K562 (cell line): ENCODE measurements around the gene TNNT3. TPM values are rescaled to one million over a fixed set of nuclear protein-coding genes. Genes with fewer than 3 reads are reported as not detected.

ENCODE experiments used
- ATAC-seq: fragments of 200-7000 bp; cut with Tn5 transposase; 3 replicates; pipeline ENCODE4 v1.9.1; 2020; ENCODE audit warnings: moderate library complexity
- BruUV-seq: library from RNA; stranded (reverse); fragments of 400-500 nt; replicated peaks from 2 replicates; lab custom pipeline; 2021; lab: Mats Ljungman, UMichigan
- CTCF ChIA-PET: fragments of 300-600 bp; formaldehyde crosslinking; extraction: SDS; loops from one replicate; lab custom pipeline; 2021; ENCODE audit warnings: low intra/inter-chr PET ratio; lab: Yijun Ruan, JAX
- POLR2A ChIA-PET: fragments of 300-600, 350-650 bp; sonication (Branson Sonifier 250); formaldehyde crosslinking; extraction: SDS; loops from one replicate; lab custom pipeline; 2021; ENCODE audit warnings: antibody characterized with exemption, inconsistent platforms; lab: Yijun Ruan, JAX
- DNase-seq, 4 experiments: peaks; one replicate each; pipeline versions ENCODE4 v3.0.0 to v3.0.0-alpha.2; 2011 to 2018; ENCODE audit warnings: low spot score in 3 of 4, mixed read lengths in 3 of 4; ENCODE audit errors: extremely low read depth in 1 of 4
- FAIRE-seq: peaks from 2 replicates; lab custom pipeline; 2011; peaks lifted over from hg19 to GRCh38; lab: Jason Lieb, UNC
- H2AFZ ChIP-seq: 2 replicates; pipeline ENCODE4 v1.6.0; 2011; ENCODE audit warnings: low read depth, low read length, control low read depth, inconsistent platforms
- H3K27ac ChIP-seq: fragments of 200-600 bp; 3 replicates; pipeline ENCODE4 v1.8.0; 2011; ENCODE audit warnings: low read depth, mild to moderate bottlenecking, control low read depth, inconsistent platforms, low read length, moderate library complexity, mixed read lengths; ENCODE audit errors: extremely low read depth
- H3K27me3 ChIP-seq, 2 experiments: fragments of 300-600 bp in 1 of 2; 2 replicates in 1 of 2; 3 replicates in 1 of 2; pipeline versions ENCODE4 v1.6.0 to v1.8.0; 2011; ENCODE audit warnings: inconsistent platforms in 2 of 2, low read length in 2 of 2, mild to moderate bottlenecking in 1 of 2, mixed read lengths in 1 of 2, moderate library complexity in 1 of 2; ENCODE audit not compliant: control insufficient read depth in 2 of 2, insufficient read depth in 2 of 2
- H3K36me3 ChIP-seq: fragments of 300-600 bp; 3 replicates; pipeline ENCODE4 v1.8.0; 2011; ENCODE audit warnings: mild to moderate bottlenecking, low read length, inconsistent platforms; ENCODE audit not compliant: control insufficient read depth, insufficient read depth
- H3K4me1 ChIP-seq, 2 experiments: fragments of 200-600 bp in 1 of 2; replicated peaks in 1 of 2; 2 replicates in 1 of 2; 3 replicates in 1 of 2; pipeline versions ENCODE4 v1.5.1 to v1.8.0; 2011; ENCODE audit warnings: inconsistent platforms in 2 of 2, low read length in 2 of 2, mild to moderate bottlenecking in 1 of 2, mixed read lengths in 1 of 2, moderate library complexity in 1 of 2; ENCODE audit not compliant: control insufficient read depth in 2 of 2, insufficient read depth in 2 of 2
- H3K4me2 ChIP-seq: 2 replicates; pipeline ENCODE4 v1.6.1; 2011; ENCODE audit warnings: low read length, control low read depth, inconsistent platforms, mixed read lengths; ENCODE audit not compliant: insufficient read depth
- H3K4me3 ChIP-seq: fragments of 200-600 bp; sonication (generic), shearing (Covaris generic); 2 replicates; pipeline ENCODE4 v1.5.1; 2016; ENCODE audit warnings: control low read depth, inconsistent platforms
- H3K79me2 ChIP-seq: fragments of 200-600 bp; 3 replicates; pipeline ENCODE4 v1.8.0; 2011; ENCODE audit warnings: low read length, inconsistent platforms; ENCODE audit not compliant: control insufficient read depth, insufficient read depth
- H3K9ac ChIP-seq, 2 experiments: 2 replicates each; pipeline versions ENCODE4 v1.6.0 to v1.6.1; 2011; ENCODE audit warnings: low read depth in 2 of 2, low read length in 2 of 2, control low read depth in 1 of 2, inconsistent platforms in 1 of 2, mild to moderate bottlenecking in 1 of 2, mixed read lengths in 1 of 2; ENCODE audit not compliant: insufficient read depth in 1 of 2
- H3K9me1 ChIP-seq: one replicate; pipeline ENCODE4 v1.6.0; 2011; ENCODE audit warnings: inconsistent platforms, mild to moderate bottlenecking, low read length, moderate library complexity; ENCODE audit not compliant: control insufficient read depth, insufficient read depth
- H3K9me3 ChIP-seq: replicated peaks from 2 replicates; pipeline ENCODE4 v1.5.1; 2011; ENCODE audit warnings: low read depth, low read length, inconsistent platforms; ENCODE audit not compliant: control insufficient read depth, insufficient read depth
- H4K20me1 ChIP-seq: replicated peaks from 2 replicates; pipeline ENCODE4 v1.6.1; 2011; ENCODE audit warnings: low read length, inconsistent platforms, mixed read lengths; ENCODE audit not compliant: control insufficient read depth, insufficient read depth
- HEY1 ChIP-seq: fragments of 250-450 bp; sonication (Bioruptor Pico); IDR thresholded peaks from 2 replicates; pipeline ENCODE4 v1.5.0; 2020; ENCODE audit warnings: mild to moderate bottlenecking, moderate library complexity, borderline replicate concordance
- ID3 ChIP-seq, 2 experiments: fragments of 250-450 bp in 1 of 2; fragments of 450-650 bp in 1 of 2; sonication (Bioruptor Pico) in 1 of 2; IDR thresholded peaks; 2 replicates each; pipeline versions ENCODE4 v1.6.1 to v1.8.0; 2016 to 2021; ENCODE audit warnings: mild to moderate bottlenecking in 2 of 2, moderate library complexity in 2 of 2, missing compliant biosample characterization in 1 of 2, missing genetic modification characterization in 1 of 2
- LCOR ChIP-seq: sonication (generic); formaldehyde crosslinking; IDR thresholded peaks from 2 replicates; pipeline ENCODE4 v1.8.0; 2022; ENCODE audit warnings: mild to moderate bottlenecking, missing genetic modification reagents
- NFYB ChIP-seq: IDR thresholded peaks from 2 replicates; pipeline ENCODE4 v1.6.1; 2011; ENCODE audit warnings: mild to moderate bottlenecking, moderate library complexity; ENCODE audit not compliant: insufficient read length; ENCODE audit errors: extremely low read depth
- NR4A1 ChIP-seq, 2 experiments: fragments of 250-450 bp in 1 of 2; fragments of 450-650 bp in 1 of 2; sonication (Bioruptor Pico) in 1 of 2; IDR thresholded peaks; 2 replicates each; pipeline versions ENCODE4 v1.4.0 to v1.6.1; 2016 to 2020; ENCODE audit warnings: mild to moderate bottlenecking in 2 of 2, missing compliant biosample characterization in 1 of 2, missing genetic modification characterization in 1 of 2, moderate library complexity in 1 of 2
- RAD21 ChIP-seq, 2 experiments: fragments of 250-450 bp in 1 of 2; fragments of 450-650 bp in 1 of 2; sonication (Bioruptor Pico) in 1 of 2; formaldehyde crosslinking in 1 of 2; IDR thresholded peaks in 1 of 2; conservative IDR thresholded peaks in 1 of 2; 2 replicates each; pipeline versions ENCODE4 v1.4.0 to v1.8.0; 2020 to 2022; ENCODE audit warnings: mild to moderate bottlenecking in 2 of 2, moderate library complexity in 1 of 2
- RBM15 ChIP-seq: fragments of 200-400 bp; formaldehyde crosslinking; IDR thresholded peaks from 2 replicates; pipeline ENCODE4 v1.6.1; 2018; ENCODE audit warnings: mild to moderate bottlenecking, low read length, moderate library complexity; ENCODE audit not compliant: insufficient read depth
- RNF2 ChIP-seq: sonication (generic); IDR thresholded peaks from 2 replicates; pipeline ENCODE4 v1.6.1; 2016
- STAG1 ChIP-seq: sonication (generic); formaldehyde crosslinking; IDR thresholded peaks from 2 replicates; pipeline ENCODE4 v1.5.0; 2020; ENCODE audit warnings: missing genetic modification reagents, borderline replicate concordance
- TOE1 ChIP-seq, 2 experiments: fragments of 450-650 bp in 1 of 2; sonication (generic) in 1 of 2; formaldehyde crosslinking in 1 of 2; IDR thresholded peaks; 2 replicates each; pipeline versions ENCODE4 v1.7.1 to v1.8.0; 2016 to 2022; ENCODE audit warnings: borderline replicate concordance in 2 of 2, mild to moderate bottlenecking in 2 of 2, antibody characterized with exemption in 1 of 2, inconsistent platforms in 1 of 2, low read depth in 1 of 2, missing genetic modification reagents in 1 of 2, moderate library complexity in 1 of 2
- TSC22D4 ChIP-seq: fragments of 450-650 bp; IDR thresholded peaks from 2 replicates; pipeline ENCODE4 v1.6.1; 2016; ENCODE audit warnings: missing genetic modification characterization, missing biosample characterization, control low read depth
- ZNF766 ChIP-seq: fragments of 200-800 bp; sonication (Bioruptor generic); conservative IDR thresholded peaks from 2 replicates; pipeline ENCODE4 v1.6.1; 2016; ENCODE audit warnings: missing genetic modification characterization, missing compliant biosample characterization
- WGBS: fragments of 100-300 bp; shearing (Covaris generic); methylation state at CpG from one replicate; pipeline ENCODE4 v1.1.6; 2016; ENCODE audit warnings: low coverage, mixed read lengths; ENCODE audit not compliant: insufficient coverage; ENCODE audit errors: missing lambda C conversion rate; 5-methylcytosine and 5-hydroxymethylcytosine counted together
- in situ Hi-C: fragments of 300-500 bp; cut with MboI; formaldehyde crosslinking; loops from 4 replicates; pipeline ENCODE4 v1.15.0; 2018; ENCODE audit warnings: inconsistent platforms, mixed read lengths
- intact Hi-C: fragments of 100-400 bp; cut with micrococcal nuclease; formaldehyde crosslinking; loops from 2 replicates; pipeline ENCODE4 v1.14.2; 2022
- polyA plus RNA-seq, 8 experiments: library from polyadenylated mRNA; depleted of rRNA in 4 of 8; stranded (reverse) in 5 of 8; unstranded in 3 of 8; fragments of >200 nt; fragmentation: Nextera tagmentation in 2 of 8; fragmentation: Illumina TruSeq in 1 of 8; extraction: Ambion mirVana in 2 of 8; extraction: Trizol in 1 of 8; gene quantifications; 2 replicates each; pipeline versions ENCODE4 v1.2.1 to v1.2.3, GENCODE V29; 2011 to 2014; ENCODE audit warnings: inconsistent platforms in 1 of 8, missing spikeins in 1 of 8
- total RNA-seq, 7 experiments: library from RNA; depleted of rRNA in 6 of 7; stranded (reverse); fragments of >200 nt in 6 of 7; fragmentation: Illumina TruSeq in 2 of 7; extraction: Trizol in 2 of 7; gene quantifications; 2 replicates each; pipeline versions ENCODE4 v1.2.1 to v1.2.3, GENCODE V29; 2011 to 2021; ENCODE audit warnings: low replicate concordance in 1 of 7

The TNNT3 gene
- total and polyA plus RNA-seq, 9 of the 15 experiments (the other 6 are each of a cell fraction or from before 2014, with no cell fraction given), result 0.10 TPM; not detected in 8

DNA sequence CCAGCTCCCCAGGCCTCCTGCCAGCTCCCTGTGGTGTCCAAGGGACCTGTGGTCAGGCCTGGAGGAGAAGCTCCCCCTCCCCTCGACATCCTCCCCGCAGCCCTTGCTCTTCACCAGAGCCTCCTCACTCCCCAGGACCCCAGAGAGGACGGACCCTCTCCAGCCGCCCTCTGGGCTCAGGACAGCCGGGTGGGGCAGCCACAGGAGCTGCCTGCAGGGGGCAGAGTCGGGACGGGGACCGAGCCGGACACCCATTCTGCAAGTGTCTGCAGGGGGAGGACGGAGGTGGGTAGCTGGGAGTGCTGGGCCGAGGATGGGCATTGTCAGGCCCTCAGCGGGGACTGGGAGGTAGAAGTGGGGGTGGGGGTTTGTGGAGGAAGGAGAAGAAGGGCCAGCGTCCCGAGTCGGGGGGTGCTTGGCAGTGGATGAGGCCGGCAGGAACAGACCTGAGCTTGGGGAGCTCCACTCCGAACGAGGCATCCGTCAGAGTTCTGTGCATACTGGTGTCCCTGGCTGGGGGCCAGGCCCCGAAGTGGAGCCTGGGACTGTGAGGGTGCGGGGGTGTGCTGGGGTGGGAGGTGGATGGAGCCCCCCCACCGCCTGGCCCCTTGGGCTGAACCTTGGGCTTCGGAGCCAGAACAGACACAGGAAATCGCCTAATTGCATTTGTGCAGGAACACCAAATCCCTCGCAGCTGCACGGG is 43.0 kb upstream of the TNNT3 start:
- 1% methylated on average over 18 of the region's 26 CpGs for WGBS
- peak; percentile 79 for ATAC-seq
- Histone ChIP-seq H3K9me1 (no peaks in the 10 kb centered on the region), H3K9me3 (no peaks in the 10 kb centered on the region), H2AFZ (no peak overlapping the region), H3K36me3 (no peaks in the 10 kb centered on the region), H3K9ac (no peak overlapping the region), H3K79me2 (no peaks in the 10 kb centered on the region), H3K4me1 (peaks cover 0 to 34% of the 10 kb centered on the region in 2 experiments; a peak in 2 of 5 replicates), H3K27me3 (peaks cover 0 to 58% of the 10 kb centered on the region in 2 experiments; a peak in 2 of 5 replicates), H3K4me2 (no peak overlapping the region), H3K27ac (no peak overlapping the region), H3K4me3 (no peak overlapping the region), H4K20me1 (0 out of 2 replicates have a peak, but pooled peaks cover 3% of the 10 kb centered on the region)
- ChIA-PET POLR2A (interaction anchor here (0.5 to 0.6 kb wide), 2 partner anchors 121 to 233 kb away, joined by 3 read pairs; partner anchors contain the start of gene H19), CTCF (interaction anchor here (0.6 to 1.2 kb wide), 2 partner anchors 124 to 126 kb away, joined by 3 to 4 read pairs; no protein-coding TSS in a partner anchor)
- BruUV-seq, result no TSS peak
- intact Hi-C loops, result loop anchor here (5.0 kb wide), 1 partner anchor 184 kb away; no protein-coding TSS in a partner anchor
- DNase-seq, result peak; percentile 63 to 73 (median 73)
- FAIRE-seq, result no peak
- in situ Hi-C loops, result loop anchor here (10.0 kb wide), 1 partner anchor 128 kb away; no protein-coding TSS in a partner anchor
- TF ChIP-seq ZNF766 (CRISPR knock-in tag), result no peak
- TF ChIP-seq NR4A1 (CRISPR knock-in tag; IDR thresholded peaks at IDR 0.05), result no peak
- no peak for TF ChIP-seq NR4A1 (tag; IDR thresholded peaks at IDR 0.05)
- TF ChIP-seq STAG1, result peak; percentile 28; the same call in 1 of the 2 replicates
- no peak for TF ChIP-seq TSC22D4 (tag)
- TF ChIP-seq NFYB, result no peak
- TF ChIP-seq RAD21 (CRISPR knock-in tag; conservative IDR thresholded peaks at IDR 0.05 in 1 of 2, IDR thresholded peaks at IDR 0.05 in 1 of 2), result peak; percentile 22 to 56; a peak in 2 of 4 replicates
- no peak for TF ChIP-seq ID3 (CRISPR knock-in tag; IDR thresholded peaks at IDR 0.05)
- TF ChIP-seq ID3 (tag; IDR thresholded peaks at IDR 0.05), result no peak
- TF ChIP-seq HEY1 (CRISPR knock-in tag), result no peak
- TF ChIP-seq RBM15, result no peak
- no peak for TF ChIP-seq RNF2
- no peak for TF ChIP-seq TOE1 (IDR thresholded peaks at IDR 0.05; ENCODE audit: borderline replicate concordance)
- TF ChIP-seq TOE1 (CRISPR knock-in tag; IDR thresholded peaks at IDR 0.05; ENCODE audit: borderline replicate concordance, low read depth), result no peak
- TF ChIP-seq LCOR, result no peak
